ENCODE measurements around the gene DGKD. TPM values are rescaled to one million over a fixed set of nuclear protein-coding genes. Genes with fewer than 3 reads are reported as not detected.

Gene DGKD
- total and polyA plus RNA-seq, 7 donors: 59.4 to 365 (median 173) TPM

DNA sequence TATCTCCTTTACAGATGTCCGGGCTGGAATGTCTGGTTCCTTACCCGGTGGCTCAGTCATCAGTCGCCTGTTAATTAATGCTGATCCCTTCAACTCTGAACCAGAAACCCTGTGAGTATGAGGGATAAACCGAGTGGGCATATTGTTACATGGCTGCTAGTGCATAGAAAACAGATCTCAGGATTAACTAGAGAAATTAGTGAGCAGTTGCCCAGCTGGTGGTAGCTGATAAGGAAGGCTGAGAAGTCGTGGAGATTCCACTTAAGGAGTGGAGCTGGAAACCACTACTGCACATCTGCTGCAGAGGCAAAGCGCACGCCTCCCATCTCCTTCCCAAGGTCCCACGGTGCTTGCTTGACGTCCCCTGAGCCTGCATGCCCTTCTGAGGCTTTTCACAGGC lies 97.7 kb downstream of the DGKD start:
- no peak overlapping the region for H3K27ac ChIP-seq
- 71 to 81% (median 74%) methylated on average over 9 of the region's 9 CpGs for WGBS, 3 donors

DNA sequence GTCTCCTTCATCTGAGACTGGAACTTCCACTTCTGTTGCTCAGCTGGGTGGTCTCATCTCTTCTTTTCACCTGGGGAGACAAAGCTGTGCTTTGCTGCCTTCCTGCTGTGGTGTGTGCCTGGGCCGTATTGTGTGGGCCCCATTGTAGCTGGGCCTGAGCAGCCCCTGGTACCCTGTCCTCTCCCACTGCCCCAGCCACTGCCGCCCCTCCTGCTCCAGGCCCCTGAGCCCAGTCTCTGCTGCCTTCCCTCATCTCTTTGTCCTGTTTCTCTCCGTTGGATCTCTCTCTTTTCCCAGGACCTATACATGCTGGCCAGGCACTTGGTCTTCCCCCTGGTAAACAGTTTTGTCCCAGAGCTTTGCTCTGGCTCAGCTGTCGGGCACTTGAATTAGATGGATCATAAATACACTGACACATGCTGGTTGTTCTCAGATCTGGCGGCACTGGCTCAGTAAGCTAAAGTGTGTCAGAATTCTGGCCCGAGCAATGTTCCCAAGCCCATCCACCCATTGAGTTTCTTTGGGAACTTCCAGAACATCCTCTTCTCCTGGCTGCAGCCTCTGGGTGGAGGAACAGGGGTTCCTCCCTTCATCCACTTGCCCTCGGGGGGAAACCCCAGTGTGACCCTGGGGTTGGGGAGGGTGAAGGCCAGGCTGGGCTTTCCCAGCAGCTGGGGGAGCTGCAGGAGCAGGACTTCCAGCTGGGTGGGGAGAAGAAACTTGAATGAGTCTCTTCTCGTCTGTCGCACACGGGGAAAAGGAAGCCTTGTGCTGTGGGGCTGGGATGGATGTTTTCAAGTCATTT lies 99.0 kb downstream of the DGKD start:
- peaks cover 16 to 100% of the 10 kb centered on the region in 2 donors for H3K36me3 ChIP-seq (ENCODE audit: insufficient read depth in 1 of 2, low read depth in 1 of 2)
- TF ChIP-seq, protein P1, sequence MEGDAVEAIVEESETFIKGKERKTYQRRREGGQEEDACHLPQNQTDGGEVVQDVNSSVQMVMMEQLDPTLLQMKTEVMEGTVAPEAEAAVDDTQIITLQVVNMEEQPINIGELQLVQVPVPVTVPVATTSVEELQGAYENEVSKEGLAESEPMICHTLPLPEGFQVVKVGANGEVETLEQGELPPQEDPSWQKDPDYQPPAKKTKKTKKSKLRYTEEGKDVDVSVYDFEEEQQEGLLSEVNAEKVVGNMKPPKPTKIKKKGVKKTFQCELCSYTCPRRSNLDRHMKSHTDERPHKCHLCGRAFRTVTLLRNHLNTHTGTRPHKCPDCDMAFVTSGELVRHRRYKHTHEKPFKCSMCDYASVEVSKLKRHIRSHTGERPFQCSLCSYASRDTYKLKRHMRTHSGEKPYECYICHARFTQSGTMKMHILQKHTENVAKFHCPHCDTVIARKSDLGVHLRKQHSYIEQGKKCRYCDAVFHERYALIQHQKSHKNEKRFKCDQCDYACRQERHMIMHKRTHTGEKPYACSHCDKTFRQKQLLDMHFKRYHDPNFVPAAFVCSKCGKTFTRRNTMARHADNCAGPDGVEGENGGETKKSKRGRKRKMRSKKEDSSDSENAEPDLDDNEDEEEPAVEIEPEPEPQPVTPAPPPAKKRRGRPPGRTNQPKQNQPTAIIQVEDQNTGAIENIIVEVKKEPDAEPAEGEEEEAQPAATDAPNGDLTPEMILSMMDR (IDR thresholded peaks at IDR 0.05): no peak
- H3K4me1 ChIP-seq: no peaks in the 10 kb centered on the region
- H3K9me3 ChIP-seq: no peaks in the 10 kb centered on the region
- ATAC-seq (no peak), DNase-seq (peak in 1 of 2 donors; percentile 36)
- no peak overlapping the region for H3K4me3 ChIP-seq
- no peaks in the 10 kb centered on the region for H3K27me3 ChIP-seq (ENCODE audit: insufficient read depth in 3 of 3, low read length in 2 of 3)
- peak overlapping the region; percentile 39 for H3K27ac ChIP-seq
- WGBS, 3 donors: 49 to 73% (median 55%) methylated on average over 10 of the region's 10 CpGs
- intact Hi-C loops (cut with DNase I): no loop called here

More for the DNA sequence above, 97.7 kb downstream of the DGKD start:
- H3K36me3 ChIP-seq (ENCODE audit: insufficient read depth in 1 of 2, low read depth in 1 of 2): peaks cover 16 to 100% of the 10 kb centered on the region in 2 donors
- no peak overlapping the region for H3K4me3 ChIP-seq
- H3K4me1 ChIP-seq: no peaks in the 10 kb centered on the region
- H3K27me3 ChIP-seq (ENCODE audit: insufficient read depth in 3 of 3, low read length in 2 of 3): no peaks in the 10 kb centered on the region
- no peaks in the 10 kb centered on the region for H3K9me3 ChIP-seq
- TF ChIP-seq, protein P1 (IDR thresholded peaks at IDR 0.05): no peak
- DNase-seq: no peak
- ATAC-seq: no peak
- intact Hi-C loops (cut with DNase I): no loop called here

DNA sequence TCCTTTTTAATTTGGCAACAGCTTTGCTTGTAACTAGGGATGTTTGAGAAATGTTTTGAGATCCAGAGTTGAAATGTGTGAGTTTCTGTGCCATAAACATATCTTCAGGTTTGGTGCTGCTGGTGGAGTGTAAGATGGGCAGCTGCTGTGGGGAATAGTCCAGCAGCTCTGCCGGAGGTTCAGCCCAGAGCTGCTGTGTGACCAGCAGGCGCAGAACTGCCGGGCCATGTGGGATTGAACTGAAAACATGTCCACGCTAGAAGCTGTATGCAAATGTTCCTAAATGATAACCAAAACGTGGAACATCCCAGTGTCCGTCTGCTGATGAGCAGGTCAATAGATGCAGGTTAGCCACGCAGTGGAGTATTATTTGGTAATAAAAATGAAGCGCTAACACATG lies 99.6 kb downstream of the DGKD start:
- intact Hi-C loops (cut with DNase I): no loop called here
- no peaks in the 10 kb centered on the region for H3K9me3 ChIP-seq
- DNase-seq (peak in 1 of 2 donors; percentile 39), ATAC-seq (no peak)
- WGBS, 3 donors: 73 to 86% (median 76%) methylated on average over 8 of the region's 8 CpGs
- no peaks in the 10 kb centered on the region for H3K27me3 ChIP-seq (ENCODE audit: insufficient read depth in 3 of 3, low read length in 2 of 3)
- no peaks in the 10 kb centered on the region for H3K4me1 ChIP-seq
- TF ChIP-seq, protein P1 (IDR thresholded peaks at IDR 0.05): no peak
- H3K36me3 ChIP-seq (ENCODE audit: insufficient read depth in 1 of 2, low read depth in 1 of 2): peaks cover 16 to 100% of the 10 kb centered on the region in 2 donors
- H3K27ac ChIP-seq: no peak overlapping the region
- H3K4me3 ChIP-seq: no peak overlapping the region

DNA sequence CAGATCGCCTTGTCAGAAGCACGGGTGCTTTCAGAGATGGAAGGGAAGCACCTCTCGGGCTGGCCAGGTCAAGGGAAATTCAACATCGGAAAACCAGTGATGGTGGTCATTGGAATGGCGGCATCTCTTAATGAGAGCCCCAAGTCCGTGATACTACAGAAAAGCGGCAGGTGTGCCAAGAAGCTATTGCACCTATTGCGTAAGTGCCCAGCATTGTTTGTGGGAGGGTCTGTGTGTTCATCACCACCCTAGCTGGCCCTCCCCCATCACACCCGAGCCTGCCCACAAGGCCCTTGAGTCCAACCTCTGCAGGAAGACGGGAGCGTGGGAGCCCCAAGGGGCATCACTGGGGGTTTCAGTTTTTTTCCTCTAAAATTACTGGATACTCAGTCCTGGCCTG lies 100.7 kb downstream of the DGKD start:
- H3K27ac ChIP-seq: no peak overlapping the region
- TF ChIP-seq, protein P1 (IDR thresholded peaks at IDR 0.05): no peak
- 90 to 93% (median 91%) methylated on average over 11 of the region's 11 CpGs for WGBS, 3 donors
- no peaks in the 10 kb centered on the region for H3K27me3 ChIP-seq (ENCODE audit: insufficient read depth in 3 of 3, low read length in 2 of 3)
- peaks cover 16 to 100% of the 10 kb centered on the region in 2 donors for H3K36me3 ChIP-seq (ENCODE audit: insufficient read depth in 1 of 2, low read depth in 1 of 2)
- ATAC-seq: peak in 1 of 4 donors; percentile 16
- no peaks in the 10 kb centered on the region for H3K4me1 ChIP-seq
- intact Hi-C loops (cut with DNase I): no loop called here
- DNase-seq: peak; percentile 14 to 56
- H3K4me3 ChIP-seq: no peak overlapping the region
- no peaks in the 10 kb centered on the region for H3K9me3 ChIP-seq
